ENCODE data around the gene RNASE13.

Gene RNASE13

DNA sequence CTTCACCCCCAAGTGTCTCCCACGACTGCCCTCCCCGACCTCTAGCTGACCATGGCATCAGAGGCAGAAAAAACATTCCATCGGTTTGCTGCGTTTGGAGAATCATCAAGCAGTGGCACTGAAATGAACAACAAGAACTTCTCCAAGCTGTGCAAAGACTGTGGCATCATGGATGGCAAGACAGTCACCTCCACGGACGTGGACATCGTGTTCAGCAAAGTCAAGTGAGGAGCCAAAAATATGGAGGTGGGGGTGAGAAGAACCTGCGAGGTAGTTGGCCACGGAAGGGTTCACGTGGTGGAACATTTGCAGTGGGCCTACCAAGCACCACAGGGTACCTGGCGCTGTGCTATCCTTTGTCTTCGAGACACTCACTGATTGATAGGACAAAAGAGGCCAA is 4.1 kb downstream of the RNASE13 start:
- TF ChIP-seq, protein P1, sequence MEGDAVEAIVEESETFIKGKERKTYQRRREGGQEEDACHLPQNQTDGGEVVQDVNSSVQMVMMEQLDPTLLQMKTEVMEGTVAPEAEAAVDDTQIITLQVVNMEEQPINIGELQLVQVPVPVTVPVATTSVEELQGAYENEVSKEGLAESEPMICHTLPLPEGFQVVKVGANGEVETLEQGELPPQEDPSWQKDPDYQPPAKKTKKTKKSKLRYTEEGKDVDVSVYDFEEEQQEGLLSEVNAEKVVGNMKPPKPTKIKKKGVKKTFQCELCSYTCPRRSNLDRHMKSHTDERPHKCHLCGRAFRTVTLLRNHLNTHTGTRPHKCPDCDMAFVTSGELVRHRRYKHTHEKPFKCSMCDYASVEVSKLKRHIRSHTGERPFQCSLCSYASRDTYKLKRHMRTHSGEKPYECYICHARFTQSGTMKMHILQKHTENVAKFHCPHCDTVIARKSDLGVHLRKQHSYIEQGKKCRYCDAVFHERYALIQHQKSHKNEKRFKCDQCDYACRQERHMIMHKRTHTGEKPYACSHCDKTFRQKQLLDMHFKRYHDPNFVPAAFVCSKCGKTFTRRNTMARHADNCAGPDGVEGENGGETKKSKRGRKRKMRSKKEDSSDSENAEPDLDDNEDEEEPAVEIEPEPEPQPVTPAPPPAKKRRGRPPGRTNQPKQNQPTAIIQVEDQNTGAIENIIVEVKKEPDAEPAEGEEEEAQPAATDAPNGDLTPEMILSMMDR (IDR thresholded peaks at IDR 0.05; ENCODE audit: low read depth, low read length): no peak
- DNase-seq (ENCODE audit: extremely low read depth, low read depth): no peak

DNA sequence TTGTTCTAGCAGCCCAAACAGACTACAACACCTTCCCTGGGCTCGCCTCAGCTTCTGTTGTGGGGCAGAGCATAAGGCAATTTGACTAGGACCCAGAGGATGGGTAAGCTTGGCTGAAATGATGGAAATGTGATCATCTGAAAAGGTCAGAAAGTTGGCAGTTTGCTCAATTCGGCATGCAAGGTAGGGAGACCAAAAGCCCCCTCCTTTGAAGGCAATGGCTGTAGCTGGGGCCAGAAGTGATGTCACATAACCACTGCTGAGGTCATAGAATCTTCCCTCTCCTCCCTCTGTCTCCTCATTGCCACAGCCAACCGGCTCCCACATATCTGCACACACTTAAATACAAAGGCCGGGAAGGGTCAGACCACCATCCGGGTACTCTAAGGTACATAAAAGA is 4.7 kb downstream of the RNASE13 start, which contains the start of gene TPPP2:
TSS of gene TPPP2 (plus strand) at position 301 of the 400 bp plus-strand sequence. CDS start 365 bp downstream, outside the sequence.
- DNase-seq (ENCODE audit: extremely low read depth, low read depth): no peak
- TF ChIP-seq, protein P1 (IDR thresholded peaks at IDR 0.05; ENCODE audit: low read depth, low read length): no peak

DNA sequence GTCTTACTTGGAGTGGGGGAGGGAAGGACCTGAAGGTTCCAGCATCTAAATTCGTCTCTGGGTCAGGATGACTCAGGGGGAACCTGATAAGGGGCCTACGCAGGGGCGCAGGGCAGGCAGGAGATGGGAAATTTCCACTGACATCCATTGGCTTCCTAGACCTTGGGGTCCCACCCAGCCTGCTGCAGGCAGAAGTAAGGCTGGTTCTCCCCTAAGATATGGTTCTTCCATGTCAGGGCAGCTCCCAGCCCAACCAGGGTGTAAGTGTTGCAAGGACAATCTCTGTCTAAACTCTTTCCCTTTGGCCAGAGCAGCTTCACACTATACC is 7.7 kb downstream of the RNASE13 start:
- TF ChIP-seq, protein P1 (IDR thresholded peaks at IDR 0.05; ENCODE audit: low read depth, low read length): no peak
- no peak for DNase-seq (ENCODE audit: extremely low read depth, low read depth)

DNA sequence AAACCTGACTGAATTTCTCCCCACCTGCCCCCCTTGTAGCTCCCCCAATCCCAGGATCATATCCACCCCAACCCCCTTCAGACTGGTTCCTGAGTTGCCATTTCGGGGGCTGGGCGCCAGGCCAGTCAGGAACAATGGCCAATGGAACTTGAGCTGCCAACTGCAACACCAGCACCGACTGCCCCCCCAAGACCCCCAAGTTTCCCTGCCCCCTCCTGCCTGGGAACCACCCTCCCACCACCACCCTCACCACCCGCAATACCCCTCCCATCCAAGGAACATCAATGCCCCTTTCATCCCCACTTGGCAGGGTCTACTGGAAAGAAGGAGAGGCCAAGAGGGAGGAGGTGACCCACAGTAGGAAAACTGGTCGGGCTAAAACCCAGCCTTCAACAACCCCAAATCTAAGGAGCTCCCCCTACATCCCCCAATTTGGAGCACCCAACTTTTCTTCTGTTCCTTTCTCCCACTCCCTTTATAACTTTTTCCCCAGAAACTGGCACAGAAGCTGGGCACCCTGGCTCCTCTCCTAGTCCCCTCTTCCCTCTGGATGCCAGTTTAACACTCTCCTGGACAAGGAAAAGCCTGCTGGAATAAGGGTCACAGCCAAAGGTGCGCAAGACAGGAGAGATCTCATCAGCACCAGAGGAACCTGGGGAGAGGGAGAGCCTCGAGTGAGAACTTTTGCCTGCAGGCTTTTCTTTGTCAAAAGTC is 8.2 kb downstream of the RNASE13 start:
- TF ChIP-seq, protein P1 (IDR thresholded peaks at IDR 0.05; ENCODE audit: low read depth, low read length): no peak
- no peak for DNase-seq (ENCODE audit: extremely low read depth, low read depth)

DNA sequence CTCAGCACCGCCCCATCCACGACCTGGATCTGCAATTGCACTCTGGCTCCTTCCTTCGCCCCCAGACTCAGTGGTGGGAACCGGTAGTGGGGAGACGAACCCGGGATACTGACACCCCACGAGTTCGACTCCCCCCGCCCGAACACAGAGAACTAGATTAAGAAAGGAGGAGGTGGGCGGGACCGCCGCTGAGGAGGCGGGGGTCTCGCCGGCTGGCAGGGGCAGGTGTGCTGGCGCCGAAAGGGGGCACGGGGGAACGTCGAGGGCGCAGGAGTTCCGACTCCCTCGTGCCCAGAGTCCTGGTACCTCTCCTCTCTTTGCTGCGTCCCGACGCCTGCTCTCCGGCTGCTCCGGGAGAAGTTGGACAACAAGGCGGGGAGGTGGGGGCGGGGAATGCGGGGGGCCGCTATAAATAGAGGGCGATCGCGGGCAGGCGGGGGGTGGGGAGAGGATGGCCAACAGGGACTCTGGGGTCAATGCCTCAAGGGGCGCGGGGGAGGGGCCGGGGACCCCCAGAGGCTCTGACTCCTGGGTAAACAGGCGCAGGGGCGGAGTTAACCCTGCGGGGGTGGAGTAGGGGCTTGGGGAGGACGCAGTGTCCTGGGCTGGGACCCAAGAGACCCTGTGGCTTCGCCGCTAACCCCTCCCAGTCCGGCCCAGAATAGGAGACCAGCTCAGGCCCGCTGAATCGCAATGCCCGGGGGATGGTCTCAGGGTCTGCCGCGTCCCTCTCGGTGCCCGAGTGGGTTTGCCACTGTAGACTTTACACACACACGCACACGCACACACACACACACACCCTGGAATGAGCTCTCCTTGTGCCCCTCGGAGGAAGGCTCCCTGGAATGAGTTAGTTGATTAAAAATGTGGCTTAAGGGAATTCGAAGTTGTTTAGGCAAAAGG is 9.0 kb downstream of the RNASE13 start:
- TF ChIP-seq, protein P1 (IDR thresholded peaks at IDR 0.05; ENCODE audit: low read depth, low read length): no peak
- no peak for DNase-seq (ENCODE audit: extremely low read depth, low read depth)

DNA sequence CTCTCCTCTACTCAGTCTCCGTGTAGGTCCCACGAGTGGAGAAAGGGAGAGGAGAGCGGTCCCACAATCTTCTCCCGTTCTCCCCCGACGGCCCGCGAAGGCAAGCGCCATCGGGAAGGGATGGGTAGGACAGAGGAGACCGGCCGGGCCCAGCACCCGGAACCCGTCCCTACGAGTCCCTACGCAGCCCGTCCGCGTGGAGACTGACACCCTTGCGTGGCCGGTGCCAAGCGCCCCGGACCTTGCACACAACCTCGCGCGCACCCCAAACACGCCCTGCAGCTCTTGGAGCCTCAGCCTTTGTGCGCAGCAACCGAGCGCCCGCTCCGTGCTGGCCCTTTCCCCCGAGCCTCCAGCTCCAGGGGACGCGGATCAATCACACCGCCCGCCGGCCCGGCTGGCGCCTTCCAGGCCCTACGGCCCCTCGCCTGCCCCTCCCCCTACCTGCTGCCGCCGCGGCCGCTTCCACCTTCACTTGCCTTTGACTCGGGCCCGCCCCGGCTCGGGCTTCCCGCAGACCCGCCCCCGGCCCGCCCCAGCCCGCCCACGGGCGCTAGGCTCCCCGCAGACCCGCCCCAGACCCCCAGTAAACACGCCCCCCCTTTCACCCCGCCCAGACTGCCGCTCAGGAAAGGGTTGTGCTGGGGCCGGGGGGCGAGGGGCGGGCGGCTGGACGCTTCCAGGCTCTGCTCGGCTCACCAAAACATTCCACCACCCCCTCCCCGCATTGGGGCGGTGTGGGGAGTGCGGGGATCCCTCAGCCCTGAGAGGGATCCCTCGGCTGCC is 9.8 kb downstream of the RNASE13 start, which contains the start of gene NDRG2:
TSS of gene NDRG2 (minus strand) at position 477 of the 786 bp plus-strand sequence. CDS start 1,746 bp downstream, outside the sequence.
- TF ChIP-seq, protein P1 (IDR thresholded peaks at IDR 0.05; ENCODE audit: low read depth, low read length): no peak
- DNase-seq (ENCODE audit: extremely low read depth, low read depth): no peak
